Activated naive CD8-positive, alpha-beta T cell (primary cell): ENCODE results near the gene NFAM1.
A peak's percentile ranks its signal among the peaks of the same experiment; 100 is the strongest.

Source experiments
- H3K27ac Mint-ChIP-seq: one replicate; pipeline ENCODE4 v1.8.0; 2021; ENCODE audit warnings: mixed read lengths
- H3K27me3 Mint-ChIP-seq: one replicate; pipeline ENCODE4 v1.8.0; 2021; ENCODE audit warnings: mixed read lengths
- H3K36me3 Mint-ChIP-seq: one replicate; pipeline ENCODE4 v1.8.0; 2021; ENCODE audit warnings: mixed read lengths
- H3K4me1 Mint-ChIP-seq: one replicate; pipeline ENCODE4 v1.8.0; 2021; ENCODE audit warnings: low read depth, mixed read lengths
- H3K4me3 Mint-ChIP-seq: one replicate; pipeline ENCODE4 v1.8.0; 2021; ENCODE audit warnings: mild to moderate bottlenecking, mixed read lengths
- H3K9me3 Mint-ChIP-seq: one replicate; pipeline ENCODE4 v1.8.0; 2021; ENCODE audit warnings: low read depth, mixed read lengths

The NFAM1 gene

GRCh38 chr22:42366806-42367581 lies 65.2 kb downstream of the NFAM1 start:
- no peaks in the 10 kb centered on the region for H3K9me3 Mint-ChIP-seq
- H3K27ac Mint-ChIP-seq: no peak overlapping the region
- H3K36me3 Mint-ChIP-seq: no peaks in the 10 kb centered on the region
- peaks cover 10% of the 10 kb centered on the region for H3K4me1 Mint-ChIP-seq
- H3K27me3 Mint-ChIP-seq: no peaks in the 10 kb centered on the region
- peak overlapping the region; percentile 69 for H3K4me3 Mint-ChIP-seq

DNA sequence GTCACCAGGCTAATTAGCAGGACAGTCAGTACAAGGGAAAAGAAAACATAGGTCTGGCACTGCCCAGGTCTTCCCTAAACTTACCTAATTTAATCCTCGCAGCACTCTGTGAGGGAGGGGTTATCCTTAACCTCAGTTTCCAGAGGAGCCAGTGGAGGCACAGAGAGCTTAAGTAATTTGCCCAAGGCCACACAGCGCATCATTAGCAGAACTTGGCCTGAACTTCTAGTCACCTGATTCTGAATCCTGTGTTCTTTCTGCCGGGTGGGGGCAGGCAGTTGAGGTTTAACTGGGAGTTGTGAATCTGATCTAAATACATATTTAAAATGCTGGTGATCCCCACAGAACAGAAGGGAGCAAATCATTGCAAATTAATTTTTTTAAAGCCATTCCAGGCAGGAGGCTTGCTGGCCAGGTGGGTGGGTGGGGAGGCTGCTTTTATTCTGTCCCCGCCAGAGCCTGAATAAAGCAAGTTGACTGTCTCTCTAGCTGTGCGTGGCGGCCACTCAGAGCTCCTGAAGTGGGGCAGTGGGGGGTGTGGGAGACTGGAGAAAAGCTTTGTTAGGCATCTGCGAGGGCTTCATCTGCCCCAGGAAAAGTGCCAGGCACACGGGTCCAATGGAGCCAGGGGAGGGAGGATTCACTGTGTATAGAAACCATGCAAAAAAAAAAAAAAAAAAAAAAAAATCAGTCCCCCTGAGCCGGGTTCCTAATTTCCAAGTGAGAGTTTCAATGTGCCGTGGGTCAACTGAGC lies 66.1 kb downstream of the NFAM1 start:
- Mint-ChIP-seq H3K9me3 (no peaks in the 10 kb centered on the region), H3K36me3 (no peaks in the 10 kb centered on the region), H3K27ac (no peak overlapping the region), H3K4me1 (peaks cover 10% of the 10 kb centered on the region), H3K27me3 (peaks cover 4% of the 10 kb centered on the region), H3K4me3 (no peak overlapping the region)

DNA sequence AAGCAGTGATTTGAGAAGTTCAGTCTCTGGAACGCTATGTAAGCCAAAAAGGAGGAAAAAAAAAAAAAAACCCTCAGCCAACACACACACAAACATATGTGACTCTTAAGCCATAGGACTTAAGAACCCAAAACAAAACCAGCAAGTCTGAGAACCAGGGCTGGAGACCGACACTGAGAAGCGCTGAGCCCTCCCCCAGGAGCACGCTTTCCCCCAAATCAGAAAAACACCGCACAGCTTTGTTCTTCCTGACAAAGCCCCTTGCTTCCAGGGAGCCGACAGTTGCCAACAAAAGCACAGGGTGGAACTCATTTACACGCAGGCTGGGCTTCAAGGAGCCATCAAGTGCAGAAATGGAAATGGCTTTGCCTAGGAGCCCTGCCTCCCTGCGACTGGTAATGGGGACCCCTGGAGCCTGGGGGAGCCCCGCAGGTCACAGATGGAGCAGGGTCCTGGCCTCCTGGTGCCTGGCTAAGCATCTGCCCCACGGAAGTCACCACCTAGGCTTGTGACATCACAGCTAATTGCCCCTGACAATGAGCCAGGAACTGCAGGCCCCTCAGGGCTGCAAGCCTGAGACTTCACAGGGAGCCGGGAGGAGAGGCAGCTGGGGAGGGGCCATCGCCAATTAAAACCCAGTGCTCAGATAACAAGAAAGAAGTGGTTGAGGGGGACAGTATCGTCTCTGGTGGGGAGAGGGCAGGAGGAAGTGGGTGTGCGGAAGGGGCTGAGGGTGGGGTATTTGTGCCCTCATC lies 66.9 kb downstream of the NFAM1 start:
- Mint-ChIP-seq H3K27me3 (peaks cover 4% of the 10 kb centered on the region), H3K27ac (no peak overlapping the region), H3K4me3 (no peak overlapping the region), H3K9me3 (no peaks in the 10 kb centered on the region), H3K4me1 (peaks cover 10% of the 10 kb centered on the region), H3K36me3 (no peaks in the 10 kb centered on the region)

DNA sequence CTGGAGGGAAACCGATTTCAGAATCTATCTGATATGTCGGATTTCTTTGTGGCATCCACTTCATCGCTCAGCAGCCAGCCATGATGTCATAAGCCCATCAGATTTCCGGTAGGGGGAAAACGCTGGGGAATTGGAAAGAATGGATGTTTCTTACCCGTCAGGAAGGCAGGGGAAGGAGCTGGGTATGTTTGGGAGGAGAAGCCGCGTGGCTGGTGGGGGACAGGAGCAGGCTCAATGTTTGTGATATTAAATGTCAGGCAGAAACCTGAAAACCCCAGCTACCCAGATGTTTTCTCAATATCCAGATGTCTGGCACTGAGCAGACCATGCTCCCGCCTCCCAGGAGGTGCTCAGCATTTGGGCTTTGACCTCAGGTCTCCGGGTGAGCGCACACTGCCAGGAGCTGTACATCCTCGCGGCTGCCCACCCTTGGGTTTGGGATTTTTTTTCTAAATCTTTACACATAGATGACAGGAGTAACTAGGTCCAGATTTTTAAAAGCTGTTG lies 67.5 kb downstream of the NFAM1 start:
- H3K27me3 Mint-ChIP-seq: peaks cover 4% of the 10 kb centered on the region
- no peak overlapping the region for H3K4me3 Mint-ChIP-seq
- H3K4me1 Mint-ChIP-seq: peaks cover 8% of the 10 kb centered on the region
- no peaks in the 10 kb centered on the region for H3K9me3 Mint-ChIP-seq
- no peaks in the 10 kb centered on the region for H3K36me3 Mint-ChIP-seq
- no peak overlapping the region for H3K27ac Mint-ChIP-seq

DNA sequence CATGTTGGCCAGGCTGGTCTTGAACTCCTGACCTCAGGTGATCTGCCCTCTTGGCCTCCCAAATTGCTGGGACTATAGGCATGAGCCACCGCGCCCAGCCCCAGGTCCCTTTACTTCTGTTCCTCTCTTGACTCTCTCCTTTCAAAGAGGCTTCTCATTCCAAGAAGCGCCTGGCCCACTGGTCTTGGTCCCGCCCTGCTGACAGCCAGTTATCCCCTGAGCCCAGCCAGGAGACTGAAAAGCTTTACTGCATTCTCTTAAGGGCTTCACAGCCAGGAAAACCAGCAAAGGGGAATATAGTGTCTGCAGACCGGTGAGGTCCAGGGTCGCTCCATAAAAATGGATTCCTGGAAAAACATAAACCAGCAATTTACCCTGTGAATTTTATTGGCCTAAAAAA lies 68.3 kb downstream of the NFAM1 start:
- Mint-ChIP-seq H3K9me3 (no peaks in the 10 kb centered on the region), H3K27ac (no peak overlapping the region), H3K4me1 (peaks cover 5% of the 10 kb centered on the region), H3K4me3 (no peak overlapping the region), H3K36me3 (no peaks in the 10 kb centered on the region), H3K27me3 (peaks cover 4% of the 10 kb centered on the region)

DNA sequence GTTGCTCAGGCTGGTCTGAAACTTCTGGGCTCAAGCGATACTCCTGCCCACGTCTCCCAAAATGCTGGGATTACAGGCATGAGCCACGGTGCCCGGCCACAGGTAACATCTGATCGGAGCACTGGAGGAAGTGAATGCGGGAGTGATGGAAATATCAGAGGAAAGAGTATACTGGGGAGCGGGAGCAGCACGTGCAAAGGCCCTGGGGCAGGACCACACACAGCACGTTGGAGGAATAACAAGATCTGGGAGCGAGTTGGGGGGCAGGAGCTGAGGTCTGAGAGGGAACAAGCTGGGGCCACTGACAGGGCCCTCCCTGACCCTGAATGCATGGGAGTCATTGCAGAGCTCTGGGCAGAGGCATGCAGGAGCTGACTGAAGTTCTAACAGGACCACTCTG lies 70.7 kb downstream of the NFAM1 start:
- H3K27ac Mint-ChIP-seq: no peak overlapping the region
- no peaks in the 10 kb centered on the region for H3K9me3 Mint-ChIP-seq
- H3K4me1 Mint-ChIP-seq: peaks cover 3% of the 10 kb centered on the region
- H3K36me3 Mint-ChIP-seq: no peaks in the 10 kb centered on the region
- no peak overlapping the region for H3K4me3 Mint-ChIP-seq
- peaks cover 4% of the 10 kb centered on the region for H3K27me3 Mint-ChIP-seq

GRCh38 chr22:42360348-42360747 lies 71.9 kb downstream of the NFAM1 start:
- Mint-ChIP-seq H3K27ac (no peak overlapping the region), H3K9me3 (no peaks in the 10 kb centered on the region), H3K4me1 (no peaks in the 10 kb centered on the region), H3K27me3 (peaks cover 4% of the 10 kb centered on the region), H3K36me3 (no peaks in the 10 kb centered on the region), H3K4me3 (no peak overlapping the region)

DNA sequence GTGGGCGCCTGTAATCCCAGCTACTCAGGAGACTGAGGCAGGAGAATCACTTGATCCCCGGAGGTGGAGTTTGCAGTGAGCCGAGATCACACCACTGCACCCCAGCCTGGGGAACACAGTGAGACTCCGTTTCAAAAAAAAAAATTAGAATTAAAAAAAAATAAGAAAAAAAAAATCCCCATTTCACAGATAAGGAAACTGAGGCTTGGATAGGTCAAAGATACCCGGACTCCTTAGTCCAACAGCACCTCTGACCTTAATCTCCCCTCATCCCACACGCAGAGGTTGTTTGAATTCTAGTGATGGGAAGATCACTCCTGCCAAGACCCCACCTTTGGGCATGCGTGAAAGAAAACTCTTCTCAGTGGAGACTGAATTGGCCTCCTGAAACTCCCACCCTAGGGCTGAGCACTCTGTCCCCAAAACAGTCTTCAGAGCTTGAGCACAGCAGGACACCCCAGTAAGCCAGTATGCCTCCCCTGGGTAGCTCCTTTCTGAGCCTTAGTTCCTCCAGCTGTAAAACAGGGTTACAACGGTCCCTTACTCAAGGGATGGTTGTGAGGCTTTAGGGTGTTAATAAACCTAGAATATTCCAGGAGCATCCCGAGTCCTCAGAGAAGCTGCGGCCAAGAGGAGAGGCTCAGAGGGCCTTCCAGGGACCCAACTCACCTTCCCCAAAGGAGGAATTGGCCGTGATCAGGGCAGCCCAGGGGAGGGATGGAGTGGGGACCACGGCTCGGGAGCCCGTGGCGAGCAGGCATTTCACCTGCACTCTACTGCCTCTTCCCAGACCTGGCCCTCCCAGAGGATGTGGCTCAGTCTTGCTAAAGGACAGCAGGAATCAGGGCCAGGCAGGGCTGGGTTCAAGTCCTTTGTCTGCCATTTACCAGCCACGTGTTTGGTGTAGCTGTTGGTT lies 73.3 kb downstream of the NFAM1 start:
- H3K4me3 Mint-ChIP-seq: no peak overlapping the region
- no peaks in the 10 kb centered on the region for H3K4me1 Mint-ChIP-seq
- peaks cover 4% of the 10 kb centered on the region for H3K27me3 Mint-ChIP-seq
- no peaks in the 10 kb centered on the region for H3K36me3 Mint-ChIP-seq
- H3K27ac Mint-ChIP-seq: no peak overlapping the region
- H3K9me3 Mint-ChIP-seq: no peaks in the 10 kb centered on the region

DNA sequence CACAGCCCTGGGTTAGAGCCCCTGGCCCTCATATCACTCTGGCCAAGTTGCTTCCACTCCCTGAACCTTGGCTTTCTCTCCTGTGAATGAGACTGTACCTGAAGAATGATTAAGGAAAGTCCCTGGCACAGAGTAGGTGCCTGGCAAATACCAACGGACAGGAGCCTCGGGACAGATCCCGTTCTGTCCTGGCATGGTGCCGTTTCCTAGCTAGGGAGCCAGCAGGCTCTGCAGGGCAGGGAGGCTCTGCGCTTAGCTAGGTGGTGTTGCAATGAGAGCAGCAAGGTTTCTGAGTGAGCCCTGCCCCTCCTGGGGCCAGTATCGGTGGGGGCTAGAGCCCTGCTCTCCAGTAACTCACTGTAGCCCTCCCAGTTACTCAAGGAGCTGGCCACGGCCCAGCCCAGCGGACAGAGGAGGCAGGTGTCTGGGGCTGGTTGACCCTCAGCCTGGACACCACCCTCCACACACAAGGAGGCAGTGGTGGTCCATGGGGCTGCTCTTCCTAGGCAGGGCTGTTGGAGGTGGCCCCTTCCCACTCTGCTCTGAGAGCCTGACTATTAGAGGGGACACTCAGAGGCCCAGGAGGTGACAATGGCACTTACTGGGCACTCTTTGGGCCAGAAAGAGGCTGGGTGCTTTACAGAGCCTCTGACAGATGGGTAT lies 74.4 kb downstream of the NFAM1 start:
- Mint-ChIP-seq H3K4me1 (no peaks in the 10 kb centered on the region), H3K36me3 (no peaks in the 10 kb centered on the region), H3K4me3 (no peak overlapping the region), H3K9me3 (no peaks in the 10 kb centered on the region), H3K27ac (no peak overlapping the region), H3K27me3 (peaks cover 4% of the 10 kb centered on the region)

DNA sequence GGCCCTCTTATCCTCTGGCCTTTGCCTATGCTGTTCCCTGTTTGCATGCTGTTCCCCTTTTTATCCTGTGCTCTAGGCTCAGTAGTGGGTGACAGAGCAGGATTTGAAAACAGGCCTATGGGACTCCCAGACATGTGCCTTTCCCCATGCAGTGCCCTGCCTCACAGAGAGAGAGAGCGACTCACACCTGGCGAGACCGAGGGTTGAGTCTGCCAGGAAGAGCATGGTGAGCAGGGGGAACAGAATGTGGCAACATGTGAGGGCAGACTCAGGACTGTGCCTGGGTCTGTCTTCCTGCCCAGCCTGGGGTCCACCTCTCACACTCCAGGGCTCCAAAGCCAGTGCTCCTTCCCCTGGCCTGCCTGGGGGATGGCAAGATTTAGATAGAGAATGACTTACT lies 75.0 kb downstream of the NFAM1 start:
- Mint-ChIP-seq H3K36me3 (no peaks in the 10 kb centered on the region), H3K9me3 (no peaks in the 10 kb centered on the region), H3K4me3 (no peak overlapping the region), H3K27ac (no peak overlapping the region), H3K4me1 (no peaks in the 10 kb centered on the region), H3K27me3 (peaks cover 4% of the 10 kb centered on the region)

- Mint-ChIP-seq H3K27me3 (no peaks in the 10 kb centered on the region), H3K27ac (no peak overlapping the region), H3K4me3 (no peak overlapping the region), H3K9me3 (no peaks in the 10 kb centered on the region), H3K36me3 (no peaks in the 10 kb centered on the region), H3K4me1 (no peaks in the 10 kb centered on the region)
Observed at GRCh38 chr22:42356533-42356932, 75.7 kb downstream of the NFAM1 start.

DNA sequence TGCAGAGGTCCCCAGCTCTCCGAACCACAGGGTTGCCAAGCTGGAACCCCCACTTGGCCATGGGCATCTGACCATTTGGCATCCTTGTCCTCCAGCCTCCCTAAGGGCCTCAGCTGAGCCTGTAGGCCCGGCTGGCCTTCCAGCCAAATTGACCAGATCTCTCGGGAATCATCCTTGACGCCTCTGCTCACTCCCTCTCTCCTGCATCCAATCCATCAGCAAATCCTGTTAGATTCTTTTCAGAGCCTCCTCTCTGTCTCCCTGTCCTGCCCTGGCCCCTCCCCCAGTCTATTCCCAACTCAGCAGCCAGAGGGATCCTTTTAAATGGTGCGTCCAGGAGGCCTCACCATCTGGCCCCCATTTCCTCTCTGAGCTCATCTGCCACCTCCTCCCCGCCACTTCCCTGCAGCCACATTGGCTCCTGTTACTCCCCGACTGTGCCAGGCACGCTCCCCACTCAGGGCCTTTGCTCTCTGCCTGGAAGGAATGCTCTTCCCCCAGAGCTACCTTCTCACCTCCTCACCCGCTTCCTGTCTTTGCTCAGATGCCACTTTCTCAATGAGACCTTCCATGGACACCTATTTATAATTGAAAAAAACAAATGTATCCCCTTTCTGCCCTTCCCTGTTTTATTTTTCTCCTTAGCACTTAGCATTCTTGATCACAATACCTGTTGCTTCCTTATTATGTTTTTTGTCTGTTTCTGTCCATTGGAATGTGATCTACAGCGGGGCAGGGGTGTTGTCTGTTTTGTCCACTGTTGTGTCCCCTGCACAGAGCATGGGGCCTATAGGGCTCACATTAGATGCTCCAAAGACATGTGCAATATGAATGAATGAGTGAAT lies 78.1 kb downstream of the NFAM1 start:
- Mint-ChIP-seq H3K4me3 (no peak overlapping the region), H3K9me3 (no peaks in the 10 kb centered on the region), H3K27me3 (no peaks in the 10 kb centered on the region), H3K4me1 (no peaks in the 10 kb centered on the region), H3K36me3 (peaks cover 2% of the 10 kb centered on the region), H3K27ac (no peak overlapping the region)

DNA sequence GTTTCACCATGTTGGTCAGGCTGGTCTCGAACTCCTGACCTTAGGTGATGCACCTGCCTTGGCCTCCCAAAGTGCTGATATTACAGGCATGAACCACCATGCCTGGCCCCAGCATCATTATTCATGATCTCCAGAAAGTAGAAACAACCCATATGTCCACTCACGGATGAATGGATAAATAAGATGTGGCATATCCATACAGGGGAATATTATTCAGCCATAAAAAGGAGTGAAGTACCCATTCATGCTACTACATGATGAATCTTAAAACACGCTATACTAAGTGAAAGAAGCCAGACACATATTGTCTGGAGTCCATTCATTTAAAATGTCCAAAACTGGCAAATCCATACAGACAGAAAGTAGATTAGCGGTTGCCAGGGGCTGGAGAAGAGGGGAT lies 81.8 kb downstream of the NFAM1 start:
- no peak overlapping the region for H3K4me3 Mint-ChIP-seq

More for the DNA sequence above, 81.8 kb downstream of the NFAM1 start:
- no peak overlapping the region for H3K27ac Mint-ChIP-seq
- no peaks in the 10 kb centered on the region for H3K27me3 Mint-ChIP-seq
- H3K36me3 Mint-ChIP-seq: peaks cover 2% of the 10 kb centered on the region
- H3K4me1 Mint-ChIP-seq: peaks cover 1% of the 10 kb centered on the region
- no peaks in the 10 kb centered on the region for H3K9me3 Mint-ChIP-seq
